NCI-H2171 (cell line): ENCODE data around the gene RGSL1.

ENCODE experiments used
- DNase-seq: peaks from one replicate; lab custom pipeline; 2025; lab: John Stamatoyannopoulos, UW

Gene RGSL1

DNA sequence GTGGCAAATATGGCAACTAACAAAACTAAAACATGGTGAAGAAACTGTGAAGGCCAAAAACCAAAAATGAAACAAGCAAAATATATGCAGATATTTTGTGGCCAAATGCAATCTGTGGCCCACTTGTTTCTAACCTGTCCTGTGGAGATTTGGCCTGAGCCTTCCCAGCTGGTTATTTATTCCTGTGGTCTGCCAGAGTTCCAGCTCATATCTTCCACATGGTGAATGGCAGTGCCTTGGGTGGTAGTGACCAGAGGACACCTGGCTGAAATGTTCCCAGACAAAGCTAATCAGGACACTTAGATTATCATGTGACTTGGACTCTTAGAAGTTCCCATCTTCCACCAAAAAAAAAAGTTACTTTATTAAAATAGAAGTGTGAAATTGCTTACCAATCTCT is 99.4 kb downstream of the RGSL1 start:
- no peak for DNase-seq

DNA sequence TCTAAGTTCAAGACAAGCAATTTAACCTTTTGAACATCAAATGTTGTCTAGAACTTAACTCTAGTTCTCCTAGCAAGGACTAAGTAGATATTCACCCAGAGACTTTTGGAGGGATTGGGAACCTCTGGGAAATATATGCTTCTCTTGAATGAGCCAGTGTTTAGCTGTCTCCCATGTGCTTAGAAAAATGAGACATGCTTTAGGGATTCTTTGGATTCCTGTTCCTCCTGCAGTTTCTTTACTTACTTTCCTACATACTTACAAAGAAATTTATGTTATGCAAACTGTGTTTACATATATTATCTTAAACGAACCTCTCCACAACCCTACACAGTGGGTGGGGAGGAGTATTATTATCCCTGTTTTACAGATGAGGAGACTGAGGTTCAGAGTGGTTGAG is 99.9 kb downstream of the RGSL1 start:
- DNase-seq = no peak

DNA sequence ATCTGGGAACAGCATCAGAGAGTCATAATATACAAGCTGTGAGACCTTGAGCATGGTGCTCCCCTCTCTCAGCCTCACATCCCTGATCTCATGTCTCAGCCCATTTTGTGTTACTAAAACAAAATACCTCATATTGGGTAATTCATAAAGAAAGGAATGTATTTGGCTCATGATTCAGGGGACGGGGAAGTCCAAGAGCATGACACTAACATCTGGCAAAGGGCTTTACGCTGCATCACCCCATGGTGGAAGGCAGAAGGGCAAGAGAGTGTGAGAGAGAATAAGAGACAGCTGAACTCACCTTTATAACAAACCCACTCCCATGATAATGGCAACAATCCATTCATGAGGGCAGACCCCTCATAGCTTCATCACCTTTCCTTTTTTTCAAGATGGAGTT is 102.6 kb downstream of the RGSL1 start:
- no peak for DNase-seq

DNA sequence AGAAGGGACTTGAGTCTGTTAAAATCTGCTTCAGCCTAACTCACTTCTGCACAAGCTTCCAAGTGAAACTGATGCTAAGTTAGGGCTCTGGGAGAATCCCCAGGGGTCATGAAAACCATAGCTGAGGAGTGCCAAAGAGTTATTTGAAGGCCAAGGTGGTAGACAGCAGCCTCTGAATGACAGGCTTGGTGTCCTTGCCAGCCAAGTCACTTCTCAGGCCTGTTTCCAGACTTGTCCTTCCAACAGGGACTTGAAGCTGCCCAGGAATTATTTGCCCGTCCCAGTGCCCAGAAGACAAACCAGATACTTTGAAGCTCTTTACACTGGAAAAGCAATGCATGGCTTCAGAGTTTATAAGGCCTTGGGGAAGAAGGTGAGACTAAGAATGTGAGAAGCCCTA is 105.5 kb downstream of the RGSL1 start:
- DNase-seq = no peak

DNA sequence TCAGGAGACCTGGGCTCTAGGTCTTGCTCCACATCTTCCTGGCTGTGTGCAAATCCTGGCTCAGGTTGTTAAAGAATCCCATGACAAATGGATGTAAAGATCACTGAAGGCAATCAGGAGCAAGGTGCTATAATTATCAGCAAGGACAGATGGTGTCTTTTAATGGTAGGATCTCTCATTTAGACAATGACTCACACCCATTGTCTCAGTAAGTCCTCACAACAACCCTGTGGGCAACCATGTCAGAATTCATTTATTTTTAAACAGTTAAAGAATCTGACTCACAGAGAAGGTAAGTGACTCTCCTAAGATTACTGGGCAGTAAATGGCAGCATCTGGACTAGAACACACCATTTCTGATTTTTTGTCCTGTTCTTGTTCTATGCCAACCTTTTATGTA is 106.3 kb downstream of the RGSL1 start:
- DNase-seq = no peak

DNA sequence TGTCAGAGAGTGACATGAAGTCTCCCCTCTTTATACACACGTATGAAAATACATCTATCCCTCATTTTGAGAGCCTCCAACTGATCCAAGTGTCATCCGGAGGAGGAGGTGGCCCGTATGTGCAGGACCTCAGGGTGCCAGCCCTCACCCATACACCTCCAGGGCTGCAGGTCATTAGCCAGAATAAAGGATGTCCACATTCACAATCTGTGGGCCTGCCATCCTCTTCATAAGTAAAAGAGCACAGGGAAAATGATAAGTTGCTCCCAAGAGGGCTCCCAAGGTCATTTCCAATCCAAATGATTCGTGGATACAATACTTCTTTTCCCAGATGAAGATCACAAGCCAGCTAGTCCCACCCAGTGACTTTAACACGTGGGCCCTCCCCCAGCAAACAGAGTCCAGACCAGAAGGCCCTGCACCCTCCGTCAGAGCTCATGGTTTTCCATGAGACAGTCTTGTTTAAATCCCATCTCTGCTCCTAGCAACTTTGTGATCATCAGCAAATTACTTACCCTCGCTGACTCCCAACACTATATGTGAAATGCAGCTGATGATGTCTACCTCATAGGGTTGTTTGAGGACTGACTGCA is 110.5 kb downstream of the RGSL1 start:
- DNase-seq = no peak

DNA sequence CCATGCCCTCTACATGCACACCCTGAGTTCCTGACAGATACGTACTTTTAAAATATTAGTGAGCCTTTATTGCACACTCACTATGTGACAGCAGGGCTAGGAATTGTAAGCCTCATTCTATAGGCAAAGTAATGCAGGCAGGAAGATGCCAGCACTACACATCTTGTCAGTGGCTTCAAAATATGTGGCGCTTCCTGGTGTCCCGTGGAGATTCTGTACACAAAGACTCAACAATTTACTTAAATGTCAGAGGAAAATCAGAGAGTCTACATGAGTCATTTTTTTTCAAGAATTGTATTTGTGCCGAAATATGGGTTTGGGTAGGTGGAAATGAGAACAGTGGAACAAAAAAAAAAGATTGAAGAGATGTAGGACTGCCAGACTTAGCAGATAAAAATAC is 111.5 kb downstream of the RGSL1 start:
- DNase-seq = no peak

DNA sequence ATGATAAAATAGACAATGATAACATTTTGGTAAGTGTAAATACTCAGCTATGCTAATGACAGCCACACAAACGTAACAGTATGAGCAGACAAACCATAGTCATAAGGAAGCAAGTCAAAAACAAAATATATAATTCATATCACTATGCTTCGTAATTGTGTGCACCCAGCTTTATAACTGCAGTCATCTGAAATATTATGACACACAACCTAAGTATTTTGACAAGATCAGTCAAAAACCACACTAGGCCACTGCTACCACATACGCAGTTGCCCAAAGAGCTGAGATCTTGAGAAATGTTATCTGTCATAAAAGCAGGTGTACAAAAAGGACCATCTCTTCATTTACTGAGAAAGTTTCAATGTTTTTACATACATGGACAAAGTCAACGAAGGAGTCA is 113.1 kb downstream of the RGSL1 start:
- DNase-seq = no peak

DNA sequence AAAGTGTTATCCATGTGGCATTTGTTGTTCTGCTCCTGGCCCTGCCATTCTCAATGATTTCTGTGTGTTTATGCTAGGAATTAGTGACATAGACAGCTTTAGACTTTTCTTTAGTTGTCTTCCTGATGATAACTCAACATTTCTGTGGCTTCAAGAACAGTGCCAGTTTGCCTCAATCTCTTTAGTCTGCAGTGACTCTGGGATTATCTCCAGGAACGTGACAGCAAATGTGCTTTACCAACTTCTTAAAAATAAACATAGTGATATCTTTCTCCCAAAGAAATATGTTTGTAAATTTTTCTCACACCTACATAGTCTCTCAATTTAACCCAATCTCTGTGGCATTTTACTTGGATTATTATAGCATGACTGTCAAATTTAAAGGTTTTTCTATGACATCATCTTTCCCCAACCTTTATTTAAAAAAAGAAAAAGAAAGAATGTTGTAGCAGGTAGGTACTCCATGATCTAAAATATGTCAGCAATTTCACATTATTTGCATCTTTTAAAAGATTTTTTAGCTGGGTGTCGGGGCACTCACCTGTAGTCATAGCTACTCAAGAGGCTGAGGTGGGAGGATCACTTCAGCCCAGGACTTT is 114.6 kb downstream of the RGSL1 start:
- no peak for DNase-seq

DNA sequence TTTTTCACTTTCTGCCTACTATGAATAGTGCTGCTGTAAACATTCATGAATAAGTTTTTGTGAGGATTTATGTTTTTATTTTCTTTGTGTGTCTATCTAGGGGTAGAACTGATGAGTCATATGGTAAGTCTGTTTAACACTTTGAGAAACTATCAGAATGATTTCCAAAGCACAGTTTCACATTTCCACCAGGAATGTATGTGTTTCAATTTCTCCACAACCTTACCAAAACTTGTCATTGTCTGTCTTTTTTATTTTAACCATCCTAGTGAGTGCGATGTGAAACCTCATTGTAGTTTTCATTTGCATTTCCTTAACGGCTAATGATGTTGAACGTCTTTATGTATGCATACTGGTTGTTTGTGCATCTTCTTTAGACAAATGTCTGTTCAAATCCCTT is 115.6 kb downstream of the RGSL1 start:
- DNase-seq = no peak

DNA sequence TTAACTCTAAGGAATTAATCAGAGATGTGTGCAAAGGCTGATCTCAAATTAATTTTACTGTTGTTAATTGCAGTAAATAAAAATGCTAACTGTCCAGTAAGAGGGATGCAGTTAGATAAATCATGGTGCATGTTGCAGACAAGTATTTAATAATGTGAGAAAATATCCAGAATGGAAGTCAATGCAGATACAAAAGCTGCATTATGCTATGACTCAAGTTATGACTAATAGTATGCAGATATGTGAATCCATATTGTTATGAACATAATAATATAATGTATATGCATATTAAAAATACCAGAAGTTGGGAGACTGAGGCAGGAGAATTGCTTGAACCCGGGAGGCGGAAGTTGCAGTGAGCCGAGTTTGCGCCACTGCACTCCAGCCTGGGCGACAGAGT is 117.7 kb downstream of the RGSL1 start:
- no peak for DNase-seq

DNA sequence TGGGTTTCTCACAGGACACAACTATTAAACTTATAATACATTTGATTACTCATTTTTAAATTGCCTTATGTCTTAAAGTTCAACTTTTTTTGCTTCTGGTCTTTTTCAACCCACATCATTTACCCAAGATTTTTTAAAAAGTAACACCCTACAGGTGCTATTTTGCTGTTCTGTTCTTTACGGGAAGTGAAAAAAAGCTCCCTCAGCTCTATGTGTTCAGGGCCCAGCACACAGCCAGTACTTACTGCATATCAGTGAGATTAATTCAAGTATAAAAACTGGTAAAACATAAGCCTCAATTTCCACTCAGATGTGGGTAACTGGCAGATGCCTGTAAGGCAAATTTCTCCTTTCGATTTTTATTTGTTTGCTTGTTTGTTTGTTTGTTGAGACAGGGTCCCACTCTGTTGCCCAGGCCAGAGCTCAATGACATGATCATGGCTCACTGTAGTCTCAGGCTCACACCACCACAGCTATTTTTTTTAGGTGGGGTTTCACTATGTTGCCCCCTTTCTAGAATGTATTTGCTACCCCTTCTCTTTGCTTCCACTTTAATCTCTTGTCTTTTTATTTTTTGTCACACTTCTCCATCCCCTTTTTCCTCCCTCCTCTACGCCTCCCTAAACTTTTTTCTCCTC is 118.8 kb downstream of the RGSL1 start:
- no peak for DNase-seq

DNA sequence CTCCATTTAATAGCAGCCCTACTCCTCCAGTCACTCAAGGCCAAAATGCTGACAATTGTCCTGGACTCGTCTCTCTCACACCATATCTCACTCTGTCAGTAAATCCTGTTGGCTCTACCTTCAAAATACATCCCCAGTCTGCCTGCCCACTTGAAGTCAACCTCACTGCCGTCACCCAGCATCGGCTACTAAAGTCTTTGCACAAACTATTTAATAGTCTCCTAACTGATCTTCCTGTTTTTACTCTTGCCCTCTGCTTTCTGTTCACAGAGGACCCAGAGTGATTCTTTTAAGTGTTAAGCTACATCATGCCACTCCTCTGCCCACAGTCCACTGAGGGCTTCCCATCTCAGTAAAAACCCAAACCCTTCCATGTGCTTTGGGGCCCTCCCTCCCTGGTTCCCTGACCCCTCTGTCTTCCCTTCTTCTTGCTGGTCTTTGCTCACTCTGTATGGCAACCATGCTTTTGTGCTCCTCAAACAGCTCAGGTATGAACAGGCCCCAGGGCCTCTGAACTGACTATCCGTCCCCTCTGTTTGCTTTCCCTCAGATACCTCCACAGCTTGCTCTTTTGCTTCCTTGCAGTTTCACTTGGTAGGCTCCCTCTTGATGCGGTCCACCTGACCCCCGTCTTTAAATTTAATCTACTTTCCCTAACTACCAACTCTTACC is 120.1 kb downstream of the RGSL1 start:
- DNase-seq = no peak

DNA sequence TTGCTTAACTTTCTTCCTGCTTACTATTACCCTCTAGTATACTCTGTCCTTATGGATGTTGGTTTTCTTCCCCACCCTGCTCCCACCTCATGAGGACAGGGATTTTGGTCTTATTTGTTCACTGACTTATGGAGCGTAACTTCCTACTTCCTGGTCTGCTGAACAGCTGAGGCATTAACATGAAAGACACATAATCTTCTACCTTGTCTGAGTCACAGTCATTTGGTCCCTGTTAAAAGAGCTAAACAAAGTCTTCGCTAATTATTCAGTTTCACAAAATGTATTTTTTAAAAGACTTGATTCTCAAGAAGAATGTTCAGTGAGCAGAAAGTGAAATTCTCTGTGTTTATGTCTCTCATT is 120.6 kb downstream of the RGSL1 start:
- no peak for DNase-seq

DNA sequence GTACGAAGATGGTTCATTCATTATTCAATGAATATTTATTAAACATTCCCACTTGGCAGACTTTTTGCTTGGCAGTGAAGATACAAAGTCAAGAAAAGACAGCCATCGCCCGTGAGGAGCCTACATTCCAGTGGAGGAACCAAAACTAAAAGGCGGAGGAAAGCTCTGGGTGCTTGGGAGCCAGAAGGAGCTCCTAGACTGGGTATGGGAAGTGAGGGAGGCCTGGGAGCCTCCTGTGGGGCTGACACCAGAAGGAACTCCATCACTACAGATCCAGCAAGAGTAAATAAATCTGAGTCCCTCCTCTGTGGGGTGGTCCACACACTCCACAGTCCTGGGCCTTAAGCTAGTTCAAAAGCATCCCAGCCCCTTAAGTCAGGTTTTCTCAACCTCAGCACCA is 124.2 kb downstream of the RGSL1 start:
- no peak for DNase-seq

DNA sequence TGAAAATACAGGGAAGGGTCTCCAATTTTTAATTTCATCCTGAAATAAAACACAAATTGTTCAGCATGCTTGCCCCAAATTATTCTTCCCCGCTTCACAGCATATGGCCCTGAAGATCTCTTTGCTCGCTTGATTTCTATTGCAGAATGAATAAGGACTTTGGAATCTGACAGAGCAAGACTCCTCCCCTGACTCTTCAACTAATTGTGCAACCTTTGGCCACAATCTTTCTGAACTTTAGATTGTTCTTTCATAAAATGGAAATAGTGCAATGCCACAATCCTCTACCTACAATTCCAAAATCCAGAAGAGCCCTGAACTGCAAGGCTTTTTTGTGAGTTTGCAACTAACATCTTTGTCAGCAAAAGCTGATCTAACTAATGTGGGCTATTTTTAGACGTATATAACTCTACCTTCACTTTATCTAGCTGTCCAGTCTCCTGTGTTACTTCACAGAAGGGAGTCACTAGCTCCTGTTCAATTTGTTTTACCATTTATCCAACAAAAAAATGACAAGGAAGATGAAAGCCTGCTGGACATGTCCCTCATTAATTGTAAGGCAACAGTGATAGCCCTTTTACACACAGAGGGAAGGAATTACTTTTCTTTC is 125.7 kb downstream of the RGSL1 start:
- no peak for DNase-seq

DNA sequence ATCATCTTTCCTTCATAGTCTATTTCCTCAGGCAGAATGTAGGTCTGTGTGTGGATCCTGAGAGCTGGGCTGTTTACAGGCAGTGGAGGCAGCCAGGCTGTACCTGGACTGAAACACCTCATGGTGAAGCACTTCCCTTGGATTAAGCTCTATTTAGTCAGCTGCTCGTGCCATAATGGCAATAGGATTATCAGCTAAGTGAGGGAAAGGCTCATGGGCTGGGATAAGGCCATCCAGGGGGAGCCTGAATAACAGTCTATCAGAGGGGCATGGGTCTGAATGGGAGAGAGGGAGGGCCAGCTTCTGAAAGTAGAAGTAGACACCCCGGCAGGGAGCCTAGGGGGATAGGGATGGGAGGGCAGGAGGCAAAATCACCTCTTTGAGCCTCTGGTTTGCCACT is 130.8 kb downstream of the RGSL1 start:
- DNase-seq = no peak

DNA sequence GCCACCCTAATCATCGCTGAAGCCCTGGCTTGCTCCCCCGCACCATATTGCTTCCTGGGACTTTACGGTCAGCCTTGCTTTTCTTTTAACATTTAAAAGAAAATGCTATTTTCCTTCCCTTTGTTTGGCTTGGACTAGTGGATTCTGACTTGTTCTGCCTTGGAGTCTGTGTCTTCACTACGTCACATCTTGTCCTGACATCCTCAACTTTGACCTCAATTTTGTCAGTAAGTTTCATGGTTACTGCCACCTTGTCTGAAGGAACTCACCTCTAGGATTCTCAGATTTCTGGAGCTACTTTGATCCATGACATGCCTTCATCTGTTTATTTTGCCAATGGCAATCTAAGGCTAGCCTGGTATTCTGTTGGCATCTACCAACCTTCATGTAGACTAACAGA is 134.8 kb downstream of the RGSL1 start:
- no peak for DNase-seq

DNA sequence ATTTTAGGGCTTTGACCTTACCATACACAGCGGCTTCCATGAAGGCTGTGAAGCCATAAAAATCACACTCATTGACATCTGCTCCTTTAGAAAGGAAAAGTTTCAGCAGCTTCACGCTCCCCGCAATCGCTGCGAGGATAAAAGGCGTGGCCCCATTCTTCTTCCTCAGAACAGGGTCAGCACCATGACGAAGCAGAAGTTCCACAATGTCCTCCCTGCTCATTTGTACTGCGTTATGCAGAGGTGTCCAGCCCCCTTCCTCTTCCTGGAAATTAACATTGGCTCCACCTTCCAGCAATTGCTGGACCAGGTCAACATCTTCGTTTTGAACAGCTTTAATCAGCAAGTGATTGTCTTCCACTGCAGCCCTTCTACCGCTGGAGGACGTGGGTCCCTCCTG is 136.4 kb downstream of the RGSL1 start:
- DNase-seq = no peak

DNA sequence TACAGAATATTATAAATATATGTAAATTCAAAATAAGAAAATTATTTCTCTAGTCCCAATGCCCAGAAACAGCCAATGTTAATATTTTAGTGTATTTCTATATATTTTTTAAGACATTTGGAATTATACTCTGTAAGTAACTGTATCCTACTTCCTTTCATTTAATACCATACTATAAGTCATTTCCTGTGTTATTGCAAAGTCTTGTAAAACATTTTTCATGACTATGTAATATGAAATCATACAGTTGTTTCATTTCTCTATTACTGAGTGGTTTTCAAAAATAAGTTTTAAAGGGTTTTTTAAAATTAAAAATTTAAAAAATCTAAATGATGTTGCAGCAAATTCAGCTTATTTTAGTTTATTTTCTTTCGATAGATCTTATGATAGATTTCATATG is 137.1 kb downstream of the RGSL1 start:
- no peak for DNase-seq

DNA sequence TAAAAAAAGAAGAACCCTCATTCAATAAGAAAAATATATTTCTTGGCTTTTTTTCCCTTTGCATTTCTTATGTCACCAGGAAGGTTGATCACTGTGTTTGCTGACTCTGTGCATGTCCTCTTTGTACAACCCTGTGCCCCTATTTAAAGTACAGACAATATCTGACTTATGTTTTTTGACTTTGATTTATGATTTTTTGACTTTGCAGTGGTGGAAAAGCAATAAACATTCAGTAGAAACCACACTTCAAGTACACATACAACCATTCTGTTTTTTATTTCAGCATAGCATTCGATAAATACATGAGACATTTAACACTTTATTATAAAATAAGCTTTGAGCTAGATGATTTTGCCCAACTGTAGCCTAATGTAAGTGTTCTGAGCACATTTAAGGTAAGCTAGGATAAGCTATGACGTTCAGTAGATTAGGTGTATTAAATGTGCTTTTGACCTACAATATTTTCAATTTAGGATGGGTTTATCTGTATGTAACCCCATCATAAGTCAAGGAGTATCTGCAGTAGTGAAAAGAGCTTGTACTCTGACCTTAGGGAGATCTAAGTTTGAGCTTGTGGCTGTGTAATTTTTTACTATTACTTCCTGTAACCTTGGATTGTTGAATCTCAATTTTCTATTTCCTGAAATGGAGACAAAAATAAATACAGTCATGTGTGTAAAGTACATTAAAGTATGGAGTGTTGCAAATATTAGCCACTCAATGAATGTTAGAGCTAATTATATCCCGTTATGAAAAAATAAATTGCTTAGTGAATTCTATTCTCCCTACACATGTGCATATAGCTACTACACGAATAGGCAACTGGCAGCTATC is 137.9 kb downstream of the RGSL1 start:
- no peak for DNase-seq
